Calu3 (cell line): ENCODE measurements around the gene IRX4. TPM values are rescaled to one million over a fixed set of nuclear protein-coding genes. Genes with fewer than 3 reads are reported as not detected.
"Not testable (repeated sequence)": the region's sequence is repeated elsewhere in the genome, so short reads cannot be mapped to it uniquely, and the experiment has no call there.

ENCODE experiments used
- BruUV-seq: library from RNA; stranded (reverse); fragments of 400-500 nt; replicated peaks from 2 replicates; lab custom pipeline; 2021; lab: Mats Ljungman, UMichigan
- CTCF ChIA-PET: fragments of 300-600 bp; sonication (Branson Sonifier 250); formaldehyde crosslinking; loops from one replicate; lab custom pipeline; 2022; ENCODE audit warnings: antibody characterized with exemption; lab: Charles Lee
- DNase-seq: peaks from one replicate; pipeline ENCODE4 v3.0.0; 2022
- H3K27ac Mint-ChIP-seq: one replicate; pipeline ENCODE4 v1.8.0; 2022; ENCODE audit warnings: mixed read lengths; ENCODE audit not compliant: unreplicated experiment
- H3K27me3 Mint-ChIP-seq: one replicate; pipeline ENCODE4 v1.8.0; 2022; ENCODE audit warnings: mixed read lengths; ENCODE audit not compliant: unreplicated experiment
- H3K36me3 Mint-ChIP-seq: one replicate; pipeline ENCODE4 v1.8.0; 2022; ENCODE audit warnings: mild to moderate bottlenecking, moderate library complexity, mixed read lengths; ENCODE audit not compliant: insufficient read depth, unreplicated experiment
- H3K4me1 Mint-ChIP-seq: one replicate; pipeline ENCODE4 v1.8.0; 2022; ENCODE audit warnings: mild to moderate bottlenecking, low read depth, mixed read lengths; ENCODE audit not compliant: unreplicated experiment
- H3K4me3 Mint-ChIP-seq: one replicate; pipeline ENCODE4 v1.8.0; 2022; ENCODE audit warnings: mild to moderate bottlenecking, low read depth, moderate library complexity, mixed read lengths; ENCODE audit not compliant: unreplicated experiment
- H3K9me3 Mint-ChIP-seq: one replicate; pipeline ENCODE4 v1.8.0; 2022; ENCODE audit warnings: low read depth, mixed read lengths; ENCODE audit not compliant: unreplicated experiment
- CTCF ChIP-seq: fragments of 200-600 bp; IDR thresholded peaks from one replicate; pipeline ENCODE4 v1.8.0; 2022; ENCODE audit warnings: antibody characterized with exemption; ENCODE audit not compliant: unreplicated experiment
- intact Hi-C: fragments of 100-400 bp; cut with micrococcal nuclease; formaldehyde crosslinking; loops from one replicate; pipeline ENCODE4 v1.10.0; 2022; ENCODE audit not compliant: unreplicated experiment
- total RNA-seq: library from RNA; stranded (reverse); gene quantifications from 2 replicates; pipeline ENCODE4 v1.2.3, GENCODE V29; 2022

IRX4 gene
- total RNA-seq, 1 experiment from 2014 or later = not detected

- peaks cover 3% of the 10 kb centered on the region for H3K9me3 Mint-ChIP-seq
- H3K27me3 Mint-ChIP-seq = peaks cover 4% of the 10 kb centered on the region
- DNase-seq = no peak
- no peaks in the 10 kb centered on the region for H3K4me1 Mint-ChIP-seq
- BruUV-seq = no TSS peak
- peaks cover 5% of the 10 kb centered on the region for H3K36me3 Mint-ChIP-seq
- CTCF ChIA-PET = no interaction called here
- intact Hi-C loops = no loop called here
- no peak overlapping the region for H3K4me3 Mint-ChIP-seq
- TF ChIP-seq CTCF = no peak
- H3K27ac Mint-ChIP-seq = no peak overlapping the region
Observed at GRCh38 chr5:1874771-1875220, 7.9 kb downstream of the IRX4 start.

GRCh38 chr5:1874348-1874747 lies 8.4 kb downstream of the IRX4 start:
- H3K9me3 Mint-ChIP-seq = no peaks in the 10 kb centered on the region
- TF ChIP-seq CTCF = no peak
- DNase-seq = no peak
- H3K4me3 Mint-ChIP-seq = no peak overlapping the region
- intact Hi-C loops = no loop called here
- H3K4me1 Mint-ChIP-seq = no peaks in the 10 kb centered on the region
- H3K27me3 Mint-ChIP-seq = no peaks in the 10 kb centered on the region
- no peak overlapping the region for H3K27ac Mint-ChIP-seq
- H3K36me3 Mint-ChIP-seq = peaks cover under 1% of the 10 kb centered on the region
- BruUV-seq = no TSS peak
- CTCF ChIA-PET = no interaction called here

- intact Hi-C loops = no loop called here
- Mint-ChIP-seq H3K27me3 (no peaks in the 10 kb centered on the region), H3K36me3 (no peaks in the 10 kb centered on the region), H3K4me3 (no peak overlapping the region), H3K4me1 (no peaks in the 10 kb centered on the region), H3K9me3 (no peaks in the 10 kb centered on the region), H3K27ac (no peak overlapping the region)
- CTCF ChIA-PET = no interaction called here
- BruUV-seq = no TSS peak
- no peak for TF ChIP-seq CTCF
- no peak for DNase-seq
Observed at GRCh38 chr5:1873243-1873959, 9.3 kb downstream of the IRX4 start.

GRCh38 chr5:1871441-1871840 lies 11.3 kb downstream of the IRX4 start:
- H3K4me3 Mint-ChIP-seq = no peak overlapping the region
- no peaks in the 10 kb centered on the region for H3K9me3 Mint-ChIP-seq
- no peaks in the 10 kb centered on the region for H3K36me3 Mint-ChIP-seq
- peaks cover 12% of the 10 kb centered on the region for H3K27me3 Mint-ChIP-seq
- DNase-seq = no peak
- BruUV-seq = no TSS peak
- TF ChIP-seq CTCF = no peak
- H3K27ac Mint-ChIP-seq = no peak overlapping the region
- H3K4me1 Mint-ChIP-seq = no peaks in the 10 kb centered on the region
- CTCF ChIA-PET = no interaction called here
- intact Hi-C loops = no loop called here

- peaks cover 20% of the 10 kb centered on the region for H3K27me3 Mint-ChIP-seq
- H3K36me3 Mint-ChIP-seq, H3K4me3 Mint-ChIP-seq, DNase-seq, H3K27ac Mint-ChIP-seq, intact Hi-C loops, BruUV-seq, H3K9me3 Mint-ChIP-seq, H3K4me1 Mint-ChIP-seq, CTCF ChIA-PET: not testable (repeated sequence)
Observed at GRCh38 chr5:1870435-1871272, 12.1 kb downstream of the IRX4 start.
